ENCODE results near the gene CFAP107.

- TF ChIP-seq, protein P1, sequence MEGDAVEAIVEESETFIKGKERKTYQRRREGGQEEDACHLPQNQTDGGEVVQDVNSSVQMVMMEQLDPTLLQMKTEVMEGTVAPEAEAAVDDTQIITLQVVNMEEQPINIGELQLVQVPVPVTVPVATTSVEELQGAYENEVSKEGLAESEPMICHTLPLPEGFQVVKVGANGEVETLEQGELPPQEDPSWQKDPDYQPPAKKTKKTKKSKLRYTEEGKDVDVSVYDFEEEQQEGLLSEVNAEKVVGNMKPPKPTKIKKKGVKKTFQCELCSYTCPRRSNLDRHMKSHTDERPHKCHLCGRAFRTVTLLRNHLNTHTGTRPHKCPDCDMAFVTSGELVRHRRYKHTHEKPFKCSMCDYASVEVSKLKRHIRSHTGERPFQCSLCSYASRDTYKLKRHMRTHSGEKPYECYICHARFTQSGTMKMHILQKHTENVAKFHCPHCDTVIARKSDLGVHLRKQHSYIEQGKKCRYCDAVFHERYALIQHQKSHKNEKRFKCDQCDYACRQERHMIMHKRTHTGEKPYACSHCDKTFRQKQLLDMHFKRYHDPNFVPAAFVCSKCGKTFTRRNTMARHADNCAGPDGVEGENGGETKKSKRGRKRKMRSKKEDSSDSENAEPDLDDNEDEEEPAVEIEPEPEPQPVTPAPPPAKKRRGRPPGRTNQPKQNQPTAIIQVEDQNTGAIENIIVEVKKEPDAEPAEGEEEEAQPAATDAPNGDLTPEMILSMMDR (IDR thresholded peaks at IDR 0.05) = no peak
- TF ChIP-seq POLR2A (IDR thresholded peaks at IDR 0.05) = no peak
These were observed 23.4 kb upstream of the CFAP107 start for GRCh38 chr1:12722626-12723025.

All from esophagus squamous epithelium (tissue), 4 donors.